HG02798 (cell line): ENCODE measurements around the gene COL26A1.
"Not testable (repeated sequence)": the region's sequence is repeated elsewhere in the genome, so short reads cannot be mapped to it uniquely, and the experiment has no call there.

Experiments
- ATAC-seq: cut with Tn5 transposase; IDR thresholded peaks from one replicate; pipeline ENCODE4 v1.9.1; 2021; ENCODE audit warnings: mild to moderate bottlenecking; ENCODE audit not compliant: unreplicated experiment, poor library complexity

Gene COL26A1

GRCh38 chr7:101588131-101588935 lies 225.7 kb downstream of the COL26A1 start:
- ATAC-seq: no peak

DNA sequence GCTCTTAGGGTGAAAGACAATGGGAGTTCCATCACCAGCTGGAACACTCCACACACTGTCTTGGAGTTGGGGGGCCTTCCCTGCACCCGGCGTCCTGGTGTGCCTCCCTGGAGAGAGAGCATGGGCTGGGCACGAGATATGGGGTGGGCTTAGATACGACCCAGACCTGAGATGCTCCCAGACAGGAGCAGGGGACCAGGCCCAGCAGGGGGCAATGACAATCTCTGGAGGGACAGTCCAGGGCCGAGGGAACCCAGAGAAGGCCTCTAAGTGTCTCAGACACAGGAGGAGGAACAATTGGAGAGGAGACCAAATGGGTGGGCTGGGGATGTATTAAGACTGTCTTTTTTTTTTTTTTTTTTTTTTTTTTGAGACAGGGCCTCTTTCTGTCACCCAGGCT lies 226.4 kb downstream of the COL26A1 start:
- ATAC-seq: no peak

DNA sequence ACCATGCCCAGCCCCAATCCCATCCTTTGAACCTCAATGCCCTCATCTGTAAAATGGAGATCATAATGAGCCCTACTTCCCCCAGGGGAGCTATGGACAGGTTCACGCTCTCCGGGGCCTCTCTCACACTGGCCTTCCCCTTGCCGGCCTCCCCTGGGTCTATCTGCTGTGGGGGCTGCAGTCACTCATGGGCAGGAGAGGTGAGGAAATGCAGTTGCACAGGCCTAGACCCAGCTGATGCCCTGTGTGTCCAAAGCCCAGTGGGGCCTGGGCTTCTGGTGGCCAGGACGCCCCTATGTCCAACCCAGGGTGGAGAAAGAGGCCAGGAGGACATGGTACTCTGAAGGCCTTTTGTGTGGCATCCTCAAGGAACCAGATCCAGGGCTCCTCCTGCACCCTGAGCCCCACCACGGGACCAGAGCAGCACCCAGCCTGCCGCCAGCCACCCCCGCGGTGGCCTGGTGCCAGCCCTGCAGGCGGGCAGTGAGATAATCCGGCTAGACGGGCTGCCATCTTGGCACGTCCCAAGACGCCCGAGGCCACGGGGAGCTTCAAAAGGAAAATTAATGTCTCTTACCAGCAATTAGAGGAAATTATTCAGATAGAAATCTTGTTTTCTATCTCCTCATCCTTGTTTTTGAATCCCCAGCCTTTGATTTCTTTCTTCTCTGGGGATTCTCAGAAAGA lies 227.4 kb downstream of the COL26A1 start:
- no peak for ATAC-seq

- no peak for ATAC-seq
These were observed 228.2 kb downstream of the COL26A1 start for GRCh38 chr7:101590663-101591435.

DNA sequence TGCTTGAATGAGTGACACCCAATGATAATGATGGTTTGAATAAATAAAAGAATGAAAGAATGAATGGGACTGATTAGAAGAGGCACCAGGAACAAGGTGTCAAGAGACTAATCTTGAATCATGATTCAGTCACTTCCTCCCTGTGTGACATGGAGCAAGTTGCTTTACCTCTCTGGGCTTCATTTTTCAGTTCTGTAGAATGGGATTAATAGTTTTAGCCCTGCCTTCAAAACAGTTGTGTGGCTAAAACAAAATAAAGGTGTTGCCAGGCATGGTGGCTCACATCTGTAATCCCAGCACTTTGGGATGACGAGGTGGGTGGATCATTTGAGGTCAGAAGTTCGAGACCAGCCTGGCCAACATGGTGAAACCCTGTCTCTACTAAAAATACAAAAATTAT lies 228.8 kb downstream of the COL26A1 start:
- no peak for ATAC-seq

DNA sequence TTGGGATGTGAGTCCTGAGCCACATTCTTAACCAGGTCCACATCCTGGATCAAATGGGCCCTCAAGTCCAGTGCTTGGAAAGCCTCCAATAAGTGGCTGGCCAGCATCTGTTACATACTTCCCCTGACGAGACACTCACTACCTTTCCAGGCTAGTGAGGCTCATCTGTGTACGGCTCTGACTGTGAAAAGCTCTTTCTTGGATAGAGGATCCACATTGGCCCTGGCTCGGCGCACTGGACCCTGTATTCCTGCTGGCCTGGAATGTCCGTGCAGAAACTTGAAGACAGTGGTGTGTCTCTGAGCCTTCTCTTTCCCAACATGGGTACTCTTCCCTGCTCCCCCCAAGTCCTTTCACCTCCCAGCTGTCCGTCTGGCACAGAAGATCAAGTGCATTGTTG lies 230.9 kb downstream of the COL26A1 start:
- ATAC-seq: no peak

DNA sequence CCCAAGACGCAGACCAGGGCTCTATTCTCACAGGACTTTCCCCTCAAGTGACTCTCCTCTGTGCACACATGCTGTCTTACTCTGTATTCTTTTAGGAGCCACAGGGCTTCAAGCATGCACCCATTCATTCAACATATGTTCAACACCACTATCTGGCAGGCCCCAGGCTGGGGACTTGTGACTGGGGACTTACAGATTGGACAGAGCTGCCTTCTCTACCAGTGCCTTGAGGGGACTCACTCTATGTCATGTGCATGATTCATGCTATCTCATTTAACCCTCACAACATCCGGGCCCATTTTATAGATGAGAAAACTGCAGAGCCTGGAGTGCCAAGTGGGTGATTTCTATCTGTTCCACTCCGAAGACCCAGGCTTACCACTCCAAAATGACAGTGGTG lies 232.1 kb downstream of the COL26A1 start:
- no peak for ATAC-seq

- ATAC-seq: no peak
These were observed 232.6 kb downstream of the COL26A1 start for GRCh38 chr7:101595246-101595645.

DNA sequence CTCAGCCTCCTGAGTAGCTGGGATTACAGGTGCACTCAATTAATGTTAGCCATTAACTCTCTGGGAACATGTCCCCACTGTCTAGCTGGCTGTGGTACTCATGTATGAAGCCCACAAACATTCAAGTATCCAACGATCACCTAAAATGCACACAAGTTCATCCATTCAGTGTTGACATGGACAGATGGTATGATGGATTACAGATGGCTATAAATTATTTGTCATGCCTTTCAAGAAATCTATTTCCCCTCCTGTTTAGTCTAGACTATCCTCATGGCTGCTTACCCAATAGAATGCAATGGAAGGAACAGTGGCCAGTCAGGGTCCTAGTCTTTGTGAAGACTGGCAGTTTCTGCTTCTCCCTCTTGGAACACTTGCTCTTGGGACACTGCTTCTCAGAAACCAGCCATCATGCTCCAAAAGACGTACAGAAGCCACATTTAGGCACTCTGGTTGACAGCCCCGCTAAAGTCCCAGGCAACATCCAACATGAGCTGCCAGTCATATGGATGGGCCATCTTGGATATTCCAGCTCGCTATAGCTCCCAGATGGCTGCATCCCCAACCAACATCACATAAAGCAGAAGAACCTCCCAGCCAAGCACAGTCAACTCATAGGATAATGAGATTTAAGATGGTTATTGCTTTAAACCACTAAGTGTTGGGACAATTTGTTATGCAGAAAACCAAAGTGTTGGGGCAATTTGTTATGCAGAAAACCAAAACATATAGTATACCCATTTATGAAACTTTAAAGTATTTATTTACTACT lies 233.3 kb downstream of the COL26A1 start:
- no peak for ATAC-seq

GRCh38 chr7:101596898-101597297 lies 234.2 kb downstream of the COL26A1 start:
- no peak for ATAC-seq

GRCh38 chr7:101597941-101598340 lies 235.3 kb downstream of the COL26A1 start:
- no peak for ATAC-seq

DNA sequence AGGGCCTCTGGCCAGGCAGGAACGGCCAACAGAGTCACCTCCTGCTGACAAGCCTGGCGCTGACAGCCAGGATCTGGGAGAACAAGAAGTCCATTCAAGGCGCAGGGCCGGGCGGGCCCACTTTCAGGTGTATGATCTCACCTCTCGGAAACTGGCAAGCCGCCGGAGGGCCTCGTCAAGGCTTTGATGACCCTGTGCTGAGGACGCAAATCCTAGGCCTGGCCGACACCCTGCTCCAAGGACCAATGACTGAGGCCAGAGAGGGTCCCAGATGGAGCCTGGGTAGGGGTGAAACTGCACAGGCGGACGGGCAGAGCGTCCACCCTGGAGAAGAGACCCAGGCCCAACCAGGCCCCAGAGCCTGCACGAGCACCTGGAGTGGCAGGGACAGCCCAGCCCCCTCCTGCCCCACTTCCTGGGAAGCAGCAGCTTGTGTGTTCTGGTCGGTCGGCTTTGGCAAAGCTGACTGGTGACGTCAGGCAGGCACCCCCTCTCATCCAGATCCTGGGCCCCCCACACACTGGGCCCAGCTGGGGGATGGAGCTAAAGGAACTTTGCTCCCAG lies 235.8 kb downstream of the COL26A1 start:
- ATAC-seq: no peak

GRCh38 chr7:101598986-101599771 lies 236.5 kb downstream of the COL26A1 start:
- no peak for ATAC-seq

- ATAC-seq: no peak
These were observed 237.1 kb downstream of the COL26A1 start for GRCh38 chr7:101599787-101600186.

DNA sequence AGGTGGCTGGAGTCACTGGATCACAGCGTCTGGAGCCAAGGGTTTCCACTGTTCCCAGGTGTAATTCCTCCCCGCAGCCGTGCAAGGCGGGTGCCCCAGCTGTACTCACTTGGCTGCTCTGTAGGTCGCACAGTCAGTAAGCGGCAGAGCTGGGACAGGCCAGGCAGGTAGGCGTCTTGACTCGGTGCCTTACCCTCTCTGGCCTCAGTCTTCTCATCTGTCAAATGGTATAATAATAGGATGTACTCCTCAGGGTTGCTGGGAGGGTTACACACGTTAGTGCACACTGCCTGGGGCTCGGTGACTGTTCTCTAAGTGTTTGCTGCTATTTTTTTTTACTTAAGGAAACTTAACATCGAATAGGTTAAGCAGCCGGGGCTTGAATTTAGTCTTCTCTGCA lies 239.4 kb downstream of the COL26A1 start:
- ATAC-seq: no peak

GRCh38 chr7:101602484-101603241 lies 240.0 kb downstream of the COL26A1 start:
- no peak for ATAC-seq

- ATAC-seq: no peak
These were observed 241.8 kb downstream of the COL26A1 start for GRCh38 chr7:101604331-101604933.

DNA sequence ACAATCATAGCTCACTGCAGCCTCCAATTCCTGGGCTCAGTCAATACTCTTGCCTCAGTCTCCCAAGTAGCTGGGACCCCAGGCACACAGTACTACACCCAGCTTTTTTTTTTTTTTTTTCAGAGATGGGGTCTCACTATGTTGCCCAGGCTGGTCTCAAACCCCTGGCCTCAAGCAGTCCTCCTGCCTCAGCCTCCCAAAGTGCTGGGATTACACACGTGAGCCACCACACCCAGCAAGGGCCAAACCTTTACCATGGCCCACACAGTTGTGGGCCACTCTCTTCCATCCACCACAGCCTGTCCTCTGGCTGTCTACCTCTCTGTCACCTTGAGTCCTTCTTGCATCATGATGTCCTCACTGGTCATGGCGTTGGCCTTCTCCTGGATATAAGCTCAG lies 242.3 kb downstream of the COL26A1 start:
- ATAC-seq: not testable (repeated sequence)
